HCT116 (cell line): ENCODE measurements around the gene FNBP1L. TPM values are rescaled to one million over a fixed set of nuclear protein-coding genes. Genes with fewer than 3 reads are reported as not detected.

Source experiments
- ATAC-seq: fragments of 200-7000 bp; cut with Tn5 transposase; 2 replicates; pipeline ENCODE4 v1.9.1; 2020; ENCODE audit warnings: mild to moderate bottlenecking, moderate library complexity
- BruUV-seq: library from RNA; stranded (reverse); fragments of 400-500 nt; replicated peaks from 2 replicates; lab custom pipeline; 2021; lab: Mats Ljungman, UMichigan
- CTCF ChIA-PET: fragments of 300-600 bp; sonication (Branson Sonifier 250); formaldehyde crosslinking; loops from one replicate; lab custom pipeline; 2021; ENCODE audit warnings: antibody characterized with exemption; lab: Charles Lee
- POLR2A ChIA-PET: fragments of 300-600, 350-600 bp; sonication (Branson Sonifier 250); formaldehyde crosslinking; loops from one replicate; lab custom pipeline; 2021; ENCODE audit warnings: antibody characterized with exemption; lab: Charles Lee
- RAD21 ChIA-PET, 2 experiments: fragments of 300-600 bp; sonication (Branson Sonifier 250); formaldehyde crosslinking; loops; one replicate each; lab custom pipeline; 2023; ENCODE audit warnings: low total read pairs in 2 of 2; ENCODE audit not compliant: uncharacterized antibody in 2 of 2, unreplicated experiment in 2 of 2, low non-redundant PET in 1 of 2; lab: Charles Lee
- DNase-seq: peaks from one replicate; pipeline ENCODE4 v3.0.0-alpha.2; 2010; ENCODE audit warnings: low read depth, low spot score
- H2AFZ ChIP-seq: fragments of 200-600 bp; shearing (Covaris generic), sonication (generic); 2 replicates; pipeline ENCODE4 v1.6.1; 2017; ENCODE audit warnings: low read depth, mixed run types, mixed read lengths, antibody characterized with exemption, low read length; ENCODE audit not compliant: poor library complexity, severe bottlenecking
- H3K27ac ChIP-seq: 2 replicates; pipeline ENCODE4 v1.5.1; 2012; ENCODE audit warnings: low read depth, low read length
- H3K27me3 ChIP-seq: fragments of 200-600 bp; sonication (generic); 2 replicates; pipeline ENCODE4 v1.6.1; 2016; ENCODE audit warnings: mixed run types, low read length, mixed read lengths; ENCODE audit not compliant: insufficient read depth
- H3K36me3 ChIP-seq, 2 experiments: fragments of 200-500 bp in 1 of 2; fragments of 200-600 bp in 1 of 2; sonication (Bioruptor generic) in 1 of 2; sonication (generic) in 1 of 2; 2 replicates each; pipeline versions ENCODE4 v1.5.1 to v1.6.1; 2014 to 2016; ENCODE audit warnings: low read length in 2 of 2, inconsistent platforms in 1 of 2, mixed read lengths in 1 of 2, mixed run types in 1 of 2; ENCODE audit not compliant: insufficient read depth in 2 of 2, control insufficient read depth in 1 of 2
- H3K4me1 ChIP-seq, 2 experiments: fragments of 200-600 bp in 1 of 2; sonication (generic) in 1 of 2; 2 replicates each; pipeline versions ENCODE4 v1.5.1 to v1.6.1; 2012 to 2017; ENCODE audit warnings: low read length in 2 of 2, inconsistent platforms in 1 of 2, mild to moderate bottlenecking in 1 of 2, mixed read lengths in 1 of 2, mixed run types in 1 of 2, moderate library complexity in 1 of 2; ENCODE audit not compliant: insufficient read depth in 2 of 2, control insufficient read depth in 1 of 2
- H3K4me2 ChIP-seq: fragments of 200-600 bp; sonication (generic); 2 replicates; pipeline ENCODE4 v1.6.1; 2017; ENCODE audit warnings: mixed run types, low read length, mixed read lengths
- H3K4me3 ChIP-seq, 2 experiments: fragments of 200-600 bp in 1 of 2; sonication (generic) in 1 of 2; replicated peaks in 1 of 2; 2 replicates each; pipeline ENCODE4 v1.5.1; 2011 to 2016; ENCODE audit warnings: low read length in 2 of 2, control low read depth in 1 of 2, low read depth in 1 of 2, mild to moderate bottlenecking in 1 of 2, mixed read lengths in 1 of 2, mixed run types in 1 of 2
- H3K79me2 ChIP-seq: fragments of 200-600 bp; sonication (generic); 2 replicates; pipeline ENCODE4 v1.6.1; 2017; ENCODE audit warnings: mild to moderate bottlenecking, mixed run types, low read length, moderate library complexity, mixed read lengths; ENCODE audit not compliant: insufficient read depth
- H3K9ac ChIP-seq: fragments of 200-600 bp; sonication (generic); 2 replicates; pipeline ENCODE4 v1.6.1; 2016; ENCODE audit warnings: low read length, mixed read lengths
- H3K9me2 ChIP-seq: fragments of 200-600 bp; sonication (generic), shearing (Covaris generic); 2 replicates; pipeline ENCODE4 v1.6.1; 2017; ENCODE audit warnings: mixed run types, mild to moderate bottlenecking, moderate library complexity; ENCODE audit not compliant: insufficient read depth
- H3K9me3 ChIP-seq, 2 experiments: fragments of 200-500 bp in 1 of 2; fragments of 200-600 bp in 1 of 2; sonication (Bioruptor generic) in 1 of 2; sonication (generic) in 1 of 2; 2 replicates each; pipeline ENCODE4 v1.6.1; 2014 to 2017; ENCODE audit warnings: low read length in 2 of 2, mixed read lengths in 2 of 2, inconsistent platforms in 1 of 2, low read depth in 1 of 2, mild to moderate bottlenecking in 1 of 2, mixed run types in 1 of 2, moderate library complexity in 1 of 2; ENCODE audit not compliant: control insufficient read depth in 1 of 2, insufficient read depth in 1 of 2
- H4K20me1 ChIP-seq: fragments of 200-600 bp; sonication (generic), shearing (Covaris generic); 2 replicates; pipeline ENCODE4 v1.6.1; 2017; ENCODE audit warnings: mixed run types, mild to moderate bottlenecking, moderate library complexity; ENCODE audit not compliant: insufficient read depth
- CBX3 ChIP-seq: IDR thresholded peaks from 2 replicates; pipeline ENCODE4 v1.6.1; 2012; ENCODE audit warnings: low read depth
- EGR1 ChIP-seq: IDR thresholded peaks from 2 replicates; pipeline ENCODE4 v1.6.1; 2012; ENCODE audit warnings: low read depth
- ELF1 ChIP-seq: IDR thresholded peaks from 2 replicates; pipeline ENCODE4 v1.6.1; 2012; ENCODE audit warnings: low read depth, borderline replicate concordance
- EZH2phosphoT487 ChIP-seq: fragments of 200-600 bp; IDR thresholded peaks from 2 replicates; pipeline ENCODE4 v1.6.1; 2018; ENCODE audit warnings: antibody characterized with exemption, borderline replicate concordance
- FOSL1 ChIP-seq: IDR thresholded peaks from 2 replicates; pipeline ENCODE4 v1.6.1; 2012; ENCODE audit warnings: low read depth
- JUND ChIP-seq: IDR thresholded peaks from 2 replicates; pipeline ENCODE4 v1.6.1; 2012
- POLR2AphosphoS5 ChIP-seq: IDR thresholded peaks from 2 replicates; pipeline ENCODE4 v1.6.1; 2011; ENCODE audit warnings: mild to moderate bottlenecking, low read depth, low read length, moderate library complexity
- SRF ChIP-seq: IDR thresholded peaks from 2 replicates; pipeline ENCODE4 v1.6.1; 2012; ENCODE audit warnings: low read depth
- TCF7L2 ChIP-seq: IDR thresholded peaks from 2 replicates; pipeline ENCODE4 v1.7.0; 2011; ENCODE audit warnings: borderline replicate concordance, inconsistent platforms; ENCODE audit not compliant: insufficient read depth, insufficient read length; ENCODE audit errors: extremely low read depth
- intact Hi-C: fragments of 100-400 bp; cut with micrococcal nuclease; formaldehyde crosslinking; loops from 2 replicates; pipeline ENCODE4 v1.10.0; 2022
- total RNA-seq: library from RNA; stranded (reverse); gene quantifications from one replicate; pipeline ENCODE4 v1.2.1, GENCODE V29; 2021; ENCODE audit not compliant: unreplicated experiment
- TF ChIP-seq, protein P1 (sequence below), 3 experiments: fragments of 200-600 bp in 1 of 3; sonication (generic) in 1 of 3; IDR thresholded peaks in 2 of 3; conservative IDR thresholded peaks in 1 of 3; 2 replicates each; pipeline ENCODE4 v1.5.1; 2012 to 2017; ENCODE audit warnings: low read depth in 2 of 3, low read length in 2 of 3, antibody characterized with exemption in 1 of 3, borderline replicate concordance in 1 of 3, control low read depth in 1 of 3, mild to moderate bottlenecking in 1 of 3, mixed read lengths in 1 of 3, mixed run types in 1 of 3, moderate library complexity in 1 of 3; ENCODE audit not compliant: insufficient read depth in 1 of 3
- TF ChIP-seq, protein P2 (sequence below): IDR thresholded peaks from 2 replicates; pipeline ENCODE4 v1.6.1; 2012
- TF ChIP-seq, protein P3 (sequence below): IDR thresholded peaks from 2 replicates; pipeline ENCODE4 v1.6.1; 2011; ENCODE audit warnings: mild to moderate bottlenecking, low read length, moderate library complexity; ENCODE audit not compliant: insufficient replicate concordance; ENCODE audit errors: extremely low read depth
- TF ChIP-seq, protein P4 (sequence below): IDR thresholded peaks from 2 replicates; pipeline ENCODE4 v1.6.1; 2012

Gene FNBP1L
- total RNA-seq, 1 experiment from 2014 or later = 26.1 TPM

DNA sequence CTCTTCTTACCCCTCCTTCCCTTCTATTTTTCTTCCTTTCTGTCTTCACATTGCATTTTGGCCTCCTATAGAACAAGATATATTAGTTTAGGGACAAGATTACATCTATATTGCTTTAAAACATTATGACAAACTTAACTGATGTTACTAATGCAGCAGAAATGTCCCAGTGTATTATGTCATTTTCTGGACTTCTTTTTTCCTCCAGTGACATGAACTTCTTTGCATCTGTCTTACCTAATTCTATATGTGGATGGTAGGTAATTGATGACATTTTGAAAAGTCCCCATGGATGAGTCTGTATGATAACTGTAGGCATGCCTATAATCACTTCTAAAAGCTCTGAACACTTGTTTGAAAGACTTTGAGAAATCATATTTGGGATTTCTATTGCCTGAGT is 89.5 kb downstream of the FNBP1L start:
- ChIA-PET CTCF (no interaction called here), RAD21 (no interaction called here), POLR2A (no interaction called here)
- H3K9me2 ChIP-seq = no peaks in the 10 kb centered on the region
- H3K36me3 ChIP-seq = 0 out of 4 replicates have a peak, but pooled peaks cover 0 to 2% of the 10 kb centered on the region in 2 experiments
- H3K27ac ChIP-seq = no peak overlapping the region
- no peak overlapping the region for H2AFZ ChIP-seq
- no TSS peak for BruUV-seq
- no peak overlapping the region for H3K4me3 ChIP-seq
- no peak for DNase-seq
- no peak for TF ChIP-seq JUND
- TF ChIP-seq, protein P1, sequence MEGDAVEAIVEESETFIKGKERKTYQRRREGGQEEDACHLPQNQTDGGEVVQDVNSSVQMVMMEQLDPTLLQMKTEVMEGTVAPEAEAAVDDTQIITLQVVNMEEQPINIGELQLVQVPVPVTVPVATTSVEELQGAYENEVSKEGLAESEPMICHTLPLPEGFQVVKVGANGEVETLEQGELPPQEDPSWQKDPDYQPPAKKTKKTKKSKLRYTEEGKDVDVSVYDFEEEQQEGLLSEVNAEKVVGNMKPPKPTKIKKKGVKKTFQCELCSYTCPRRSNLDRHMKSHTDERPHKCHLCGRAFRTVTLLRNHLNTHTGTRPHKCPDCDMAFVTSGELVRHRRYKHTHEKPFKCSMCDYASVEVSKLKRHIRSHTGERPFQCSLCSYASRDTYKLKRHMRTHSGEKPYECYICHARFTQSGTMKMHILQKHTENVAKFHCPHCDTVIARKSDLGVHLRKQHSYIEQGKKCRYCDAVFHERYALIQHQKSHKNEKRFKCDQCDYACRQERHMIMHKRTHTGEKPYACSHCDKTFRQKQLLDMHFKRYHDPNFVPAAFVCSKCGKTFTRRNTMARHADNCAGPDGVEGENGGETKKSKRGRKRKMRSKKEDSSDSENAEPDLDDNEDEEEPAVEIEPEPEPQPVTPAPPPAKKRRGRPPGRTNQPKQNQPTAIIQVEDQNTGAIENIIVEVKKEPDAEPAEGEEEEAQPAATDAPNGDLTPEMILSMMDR (IDR thresholded peaks at IDR 0.05 in 2 of 3, conservative IDR thresholded peaks at IDR 0.05 in 1 of 3; ENCODE audit: borderline replicate concordance in 1 of 3, insufficient read depth in 1 of 3, low read depth in 2 of 3, low read length in 2 of 3) = no peak
- no peak for TF ChIP-seq TCF7L2
- no peak for TF ChIP-seq EZH2phosphoT487
- TF ChIP-seq, protein P2, sequence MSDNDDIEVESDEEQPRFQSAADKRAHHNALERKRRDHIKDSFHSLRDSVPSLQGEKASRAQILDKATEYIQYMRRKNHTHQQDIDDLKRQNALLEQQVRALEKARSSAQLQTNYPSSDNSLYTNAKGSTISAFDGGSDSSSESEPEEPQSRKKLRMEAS = no peak
- TF ChIP-seq EGR1 = no peak
- TF ChIP-seq ELF1 = no peak
- TF ChIP-seq, protein P3, sequence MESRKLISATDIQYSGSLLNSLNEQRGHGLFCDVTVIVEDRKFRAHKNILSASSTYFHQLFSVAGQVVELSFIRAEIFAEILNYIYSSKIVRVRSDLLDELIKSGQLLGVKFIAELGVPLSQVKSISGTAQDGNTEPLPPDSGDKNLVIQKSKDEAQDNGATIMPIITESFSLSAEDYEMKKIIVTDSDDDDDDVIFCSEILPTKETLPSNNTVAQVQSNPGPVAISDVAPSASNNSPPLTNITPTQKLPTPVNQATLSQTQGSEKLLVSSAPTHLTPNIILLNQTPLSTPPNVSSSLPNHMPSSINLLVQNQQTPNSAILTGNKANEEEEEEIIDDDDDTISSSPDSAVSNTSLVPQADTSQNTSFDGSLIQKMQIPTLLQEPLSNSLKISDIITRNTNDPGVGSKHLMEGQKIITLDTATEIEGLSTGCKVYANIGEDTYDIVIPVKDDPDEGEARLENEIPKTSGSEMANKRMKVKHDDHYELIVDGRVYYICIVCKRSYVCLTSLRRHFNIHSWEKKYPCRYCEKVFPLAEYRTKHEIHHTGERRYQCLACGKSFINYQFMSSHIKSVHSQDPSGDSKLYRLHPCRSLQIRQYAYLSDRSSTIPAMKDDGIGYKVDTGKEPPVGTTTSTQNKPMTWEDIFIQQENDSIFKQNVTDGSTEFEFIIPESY = no peak
- TF ChIP-seq, protein P4, sequence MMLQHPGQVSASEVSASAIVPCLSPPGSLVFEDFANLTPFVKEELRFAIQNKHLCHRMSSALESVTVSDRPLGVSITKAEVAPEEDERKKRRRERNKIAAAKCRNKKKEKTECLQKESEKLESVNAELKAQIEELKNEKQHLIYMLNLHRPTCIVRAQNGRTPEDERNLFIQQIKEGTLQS = no peak
- TF ChIP-seq POLR2AphosphoS5 = no peak
- TF ChIP-seq CBX3 = no peak
- no peak for TF ChIP-seq FOSL1
- TF ChIP-seq SRF = no peak
- H3K9me3 ChIP-seq = no peaks in the 10 kb centered on the region
- no peak overlapping the region for H3K9ac ChIP-seq
- intact Hi-C loops = no loop called here
- H3K27me3 ChIP-seq = no peaks in the 10 kb centered on the region
- no peak overlapping the region for H3K4me2 ChIP-seq
- H4K20me1 ChIP-seq = no peaks in the 10 kb centered on the region
- H3K79me2 ChIP-seq = no peaks in the 10 kb centered on the region
- no peak for ATAC-seq
- no peaks in the 10 kb centered on the region for H3K4me1 ChIP-seq
